ENCODE measurements around the gene SUFU. TPM values are rescaled to one million over a fixed set of nuclear protein-coding genes. Genes with fewer than 3 reads are reported as not detected.

SUFU gene
- total and polyA plus RNA-seq, 2 of the 4 experiments (the other 2 are of a cell fraction): 2.2 to 11.0 TPM

- DNase-seq: no peak
- Histone ChIP-seq H4K8ac (ENCODE audit: low read depth in 2 of 2, low read length in 2 of 2) (no peak overlapping the region), H2AK9ac (replicated peaks; ENCODE audit: low read depth, low read length, poor library complexity) (peak overlapping the region; percentile 86), H2BK120ac (ENCODE audit: low read depth, low read length) (no peak overlapping the region), H3K79me1 (ENCODE audit: low read depth in 1 of 2, low read length in 2 of 2) (peaks cover 17 to 66% of the 10 kb centered on the region in 2 experiments), H3K4ac (ENCODE audit: low read depth, low read length) (no peak overlapping the region), H2AFZ (replicated peaks; ENCODE audit: low read length, poor library complexity) (no peak overlapping the region), H2AK5ac (ENCODE audit: low read depth, low read length) (no peak overlapping the region), H3K27me3 (ENCODE audit: control insufficient read depth, insufficient read depth, low read length) (no peaks in the 10 kb centered on the region), H3K27ac (ENCODE audit: insufficient read depth, low read length) (no peak overlapping the region), H3K14ac (replicated peaks; ENCODE audit: low read depth, low read length) (no peak overlapping the region), H3K36me3 (ENCODE audit: control insufficient read depth, insufficient read depth, low read length) (peaks cover 29% of the 10 kb centered on the region), H3K9ac (ENCODE audit: low read depth, low read length) (no peak overlapping the region), H2BK5ac (ENCODE audit: low read depth, low read length, poor library complexity, severe bottlenecking) (no peak overlapping the region), H2BK20ac (ENCODE audit: low read depth, low read length) (no peak overlapping the region), H3K4me1 (ENCODE audit: control insufficient read depth, insufficient read depth, low read length) (peaks cover 6% of the 10 kb centered on the region), H3K18ac (ENCODE audit: low read depth, low read length) (no peak overlapping the region), H3K56ac (ENCODE audit: extremely low read depth, insufficient read depth, low read length) (no peak overlapping the region), H3K4me2 (ENCODE audit: low read depth, low read length) (no peak overlapping the region), H3K23ac (ENCODE audit: low read depth, low read length) (no peak overlapping the region), H3K9me1 (ENCODE audit: insufficient read depth, low read length) (peaks cover 13% of the 10 kb centered on the region), H4K91ac (ENCODE audit: insufficient read depth, low read depth, low read length) (no peak overlapping the region), H4K20me1 (ENCODE audit: insufficient read depth, low read length) (peaks cover 14% of the 10 kb centered on the region), H4K5ac (ENCODE audit: low read depth, low read length) (no peak overlapping the region), H2BK15ac (ENCODE audit: low read depth, low read length) (no peak overlapping the region), H3K4me3 (ENCODE audit: insufficient read depth, low read depth, low read length) (no peak overlapping the region), H3K9me3 (ENCODE audit: control insufficient read depth, insufficient read depth, low read length) (no peaks in the 10 kb centered on the region)
- 83% methylated on average over 3 of the region's 12 CpGs; no CpG with 5 or more reads in 1 of the 2 experiments for WGBS, 2 experiments (ENCODE audit: extremely low coverage in 2 of 2, insufficient read length in 1 of 2)
- no peak for ATAC-seq (ENCODE audit: low read depth)
- in situ Hi-C loops (cut with MboI; ENCODE audit: low sequenced_read_pairs) (loop anchor here (5.0 kb wide), 1 partner anchor 58 kb away; no protein-coding TSS in a partner anchor), dilution Hi-C loops (cut with HindIII; ENCODE audit: low sequenced_read_pairs, unreplicated experiment) (no loop called here), intact Hi-C loops (cut with micrococcal nuclease) (loop anchor here (5.0 kb wide), 1 partner anchor 43 kb away; no protein-coding TSS in a partner anchor)
- ChIA-PET POLR2A (ENCODE audit: unreplicated experiment) (no interaction called here), CTCF (interaction anchor here (1.1 kb wide), 1 partner anchor 12 kb away, joined by 3 read pairs; no protein-coding TSS in a partner anchor)
- TF ChIP-seq ELK1 (IDR thresholded peaks at IDR 0.05; ENCODE audit: borderline replicate concordance, low read depth, low read length) (no peak), BHLHE40 (IDR thresholded peaks at IDR 0.05; ENCODE audit: low read depth, low read length) (no peak), USF2 (IDR thresholded peaks at IDR 0.05; ENCODE audit: low read depth, low read length) (no peak), SMC3 (IDR thresholded peaks at IDR 0.05; ENCODE audit: low read depth, low read length) (no peak), RAD21 (IDR thresholded peaks at IDR 0.05; ENCODE audit: low read length) (no peak), MXI1 (IDR thresholded peaks at IDR 0.05; ENCODE audit: borderline replicate concordance, low read depth, low read length) (no peak), RCOR1 (IDR thresholded peaks at IDR 0.05; ENCODE audit: insufficient replicate concordance, low read length) (no peak), RFX5 (IDR thresholded peaks at IDR 0.05; ENCODE audit: low read depth, low read length) (no peak), MAFK (IDR thresholded peaks at IDR 0.05; ENCODE audit: low read depth, low read length) (no peak), POLR2A (IDR thresholded peaks at IDR 0.05; ENCODE audit: low read depth, low read length) (no peak), FOS (IDR thresholded peaks at IDR 0.05; ENCODE audit: low read depth, low read length) (no peak), MAZ (IDR thresholded peaks at IDR 0.05; ENCODE audit: borderline replicate concordance, low read depth, low read length) (no peak)
- BruUV-seq (replicated peaks): no TSS peak
Measured at GRCh38 chr10:102514487-102515311, 10.9 kb downstream of the SUFU start.

All from IMR-90 (cell line).